Memory B cell (primary cell): ENCODE results near the gene DIP2C.
"Not testable (repeated sequence)": the region's sequence is repeated elsewhere in the genome, so short reads cannot be mapped to it uniquely, and the experiment has no call there.

Source experiments
- ATAC-seq: fragments of 150-1000 bp; cut with Tn5 transposase; 2 replicates; pipeline ENCODE4 v1.10.0; 2021; ENCODE audit warnings: low read depth, mild to moderate bottlenecking, moderate library complexity
- DNase-seq, 2 donors: peaks; one replicate each; pipeline ENCODE4 v3.0.0; 2022; ENCODE audit warnings: low spot score in 2 of 2
- H3K27ac Mint-ChIP-seq: one replicate; pipeline ENCODE4 v1.8.0; 2022; ENCODE audit warnings: mild to moderate bottlenecking, moderate library complexity, mixed read lengths
- H3K27me3 Mint-ChIP-seq: one replicate; pipeline ENCODE4 v1.8.0; 2022; ENCODE audit warnings: mixed read lengths
- H3K36me3 Mint-ChIP-seq: one replicate; pipeline ENCODE4 v1.8.0; 2022; ENCODE audit warnings: mild to moderate bottlenecking, mixed read lengths
- H3K4me1 Mint-ChIP-seq: one replicate; pipeline ENCODE4 v1.8.0; 2022; ENCODE audit warnings: mixed read lengths
- H3K4me3 Mint-ChIP-seq: one replicate; pipeline ENCODE4 v1.8.0; 2022; ENCODE audit warnings: mild to moderate bottlenecking, moderate library complexity, mixed read lengths
- H3K9me3 Mint-ChIP-seq: one replicate; pipeline ENCODE4 v1.8.0; 2022; ENCODE audit warnings: mixed read lengths

DIP2C gene

DNA sequence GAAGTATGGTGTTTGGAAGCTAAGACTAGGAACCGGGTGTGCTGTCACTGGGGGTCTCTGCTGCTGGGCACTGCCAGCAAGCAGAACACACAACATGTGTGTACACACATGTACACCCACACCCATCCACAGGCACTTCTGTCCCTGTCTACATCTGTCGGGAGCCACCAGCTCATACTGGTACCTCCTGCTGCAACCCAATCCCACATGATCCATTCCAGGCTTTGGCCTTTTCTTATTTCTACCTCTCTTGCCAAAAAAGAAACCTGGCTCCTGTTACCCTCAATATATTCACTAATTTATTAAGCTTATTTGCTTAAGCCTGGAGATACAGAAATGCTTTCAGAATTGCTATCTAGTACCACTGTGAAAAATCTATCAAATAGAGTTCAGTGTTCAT, 246.0 kb downstream of the DIP2C start:
- no peak for DNase-seq

DNA sequence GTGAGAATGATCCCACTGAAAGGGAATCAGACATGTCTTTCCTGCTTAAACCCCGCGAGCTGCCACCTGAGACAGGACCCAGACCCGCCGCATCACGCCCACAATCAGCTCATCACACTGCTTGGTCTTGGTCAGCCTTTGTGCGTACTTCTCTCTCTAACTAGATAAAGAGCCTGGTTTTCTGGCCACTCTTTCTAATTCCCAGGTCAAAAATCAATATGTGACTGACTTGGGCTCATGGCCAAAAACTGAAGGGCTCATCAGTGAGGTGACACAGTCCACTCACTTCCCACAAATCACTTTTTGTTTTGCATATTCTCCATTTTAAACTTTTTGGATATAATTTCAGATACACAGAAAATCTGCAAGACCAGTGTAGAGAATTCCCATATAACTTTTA, 247.3 kb downstream of the DIP2C start:
- ATAC-seq, result no peak
- Mint-ChIP-seq H3K4me3 (no peak overlapping the region), H3K4me1 (no peaks in the 10 kb centered on the region), H3K9me3 (peaks cover 2% of the 10 kb centered on the region), H3K36me3 (peaks cover 8% of the 10 kb centered on the region), H3K27me3 (peaks cover 7% of the 10 kb centered on the region), H3K27ac (no peak overlapping the region)
- DNase-seq, result no peak

More for the DNA sequence above, 246.0 kb downstream of the DIP2C start:
- no peak overlapping the region for H3K27ac Mint-ChIP-seq
- peaks cover 7% of the 10 kb centered on the region for H3K27me3 Mint-ChIP-seq
- peaks cover 5% of the 10 kb centered on the region for H3K36me3 Mint-ChIP-seq
- H3K4me1 Mint-ChIP-seq, result no peaks in the 10 kb centered on the region
- ATAC-seq, result no peak
- no peak overlapping the region for H3K4me3 Mint-ChIP-seq
- no peaks in the 10 kb centered on the region for H3K9me3 Mint-ChIP-seq

DNA sequence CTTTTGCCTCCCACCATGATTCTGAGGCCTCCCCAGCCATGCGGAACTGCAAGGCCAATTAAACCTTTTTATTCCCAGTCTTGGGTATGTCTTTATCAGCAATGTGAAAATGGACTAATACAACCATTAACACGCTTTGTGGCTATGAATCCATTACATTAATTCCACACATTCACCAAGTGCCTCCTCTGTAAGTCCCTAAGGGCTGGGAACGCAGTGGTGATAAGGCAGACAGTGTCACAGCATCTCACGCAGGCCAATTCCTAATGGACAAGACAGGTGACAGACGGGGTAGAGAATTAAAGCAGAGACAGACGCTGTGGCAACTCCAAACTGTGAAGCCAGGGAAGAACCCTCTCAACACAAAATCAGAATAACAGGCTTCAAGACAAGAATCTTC, 247.8 kb downstream of the DIP2C start:
- Mint-ChIP-seq H3K4me3 (no peak overlapping the region), H3K9me3 (peaks cover 4% of the 10 kb centered on the region), H3K4me1 (no peaks in the 10 kb centered on the region), H3K27ac (no peak overlapping the region), H3K36me3 (peaks cover 9% of the 10 kb centered on the region), H3K27me3 (peaks cover 7% of the 10 kb centered on the region)
- ATAC-seq, result no peak
- DNase-seq, result no peak

DNA sequence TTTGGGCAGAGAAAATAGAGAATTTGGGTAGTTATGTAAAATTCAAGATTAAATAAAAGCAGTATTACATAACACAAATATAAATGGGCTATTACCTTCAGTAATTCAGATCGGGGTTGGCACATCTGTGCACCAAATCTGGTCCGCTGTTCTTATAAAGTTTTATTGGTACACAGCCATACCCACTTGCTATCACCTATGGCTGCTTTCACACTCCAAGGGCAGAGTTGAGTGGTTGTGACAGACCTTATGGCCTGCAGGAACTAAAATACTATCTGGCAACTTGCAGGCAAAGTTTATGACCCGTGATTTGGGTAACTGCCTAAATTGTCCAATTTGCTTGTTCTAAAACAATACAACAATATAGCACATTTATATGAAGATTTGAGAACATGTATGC, 249.3 kb downstream of the DIP2C start:
- Mint-ChIP-seq H3K4me3 (no peak overlapping the region), H3K27ac (no peak overlapping the region), H3K36me3 (peaks cover 9% of the 10 kb centered on the region), H3K4me1 (no peaks in the 10 kb centered on the region), H3K9me3 (peaks cover 4% of the 10 kb centered on the region), H3K27me3 (peaks cover 7% of the 10 kb centered on the region)
- DNase-seq (no peak), ATAC-seq (no peak)

DNA sequence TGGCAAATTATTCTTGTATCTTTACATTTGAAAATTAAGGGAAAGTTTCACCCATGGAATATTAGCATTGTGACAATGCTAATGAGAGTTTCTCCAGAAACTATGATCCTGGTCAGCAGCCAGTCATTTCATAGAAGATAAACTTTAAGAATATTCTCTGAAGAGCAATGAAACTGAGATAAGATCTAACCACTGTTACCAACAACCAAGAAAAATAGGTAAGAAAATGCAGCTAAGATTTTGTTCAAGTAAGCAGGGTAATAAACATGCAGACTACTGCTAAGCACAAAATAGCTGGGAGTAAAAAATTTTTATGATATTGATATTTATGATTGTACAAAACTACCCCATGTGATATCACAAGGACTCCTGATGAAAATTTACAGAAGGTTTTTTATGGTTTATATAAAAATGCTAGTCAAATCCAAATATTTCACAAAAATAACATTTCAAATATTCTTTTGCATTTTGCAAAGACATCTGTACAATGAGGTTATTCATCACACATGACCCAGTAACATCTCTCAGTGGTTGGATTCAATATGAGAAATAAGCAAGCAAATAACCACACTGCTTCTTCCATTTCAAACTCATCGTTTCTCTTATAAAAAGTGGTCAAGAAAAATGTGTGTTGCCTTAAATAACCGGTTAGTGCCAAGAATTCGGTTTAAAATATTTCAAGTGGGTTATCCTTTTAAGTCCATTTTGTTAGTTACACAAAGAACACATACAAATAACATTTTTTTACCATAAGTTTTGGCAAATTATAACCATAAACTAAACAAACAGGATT, 251.6 kb downstream of the DIP2C start:
- H3K9me3 Mint-ChIP-seq, result peaks cover 4% of the 10 kb centered on the region
- H3K27ac Mint-ChIP-seq, result no peak overlapping the region
- ATAC-seq (no peak), DNase-seq (no peak)
- peaks cover 5% of the 10 kb centered on the region for H3K27me3 Mint-ChIP-seq
- no peak overlapping the region for H3K4me3 Mint-ChIP-seq
- peaks cover 9% of the 10 kb centered on the region for H3K36me3 Mint-ChIP-seq
- H3K4me1 Mint-ChIP-seq, result no peaks in the 10 kb centered on the region

DNA sequence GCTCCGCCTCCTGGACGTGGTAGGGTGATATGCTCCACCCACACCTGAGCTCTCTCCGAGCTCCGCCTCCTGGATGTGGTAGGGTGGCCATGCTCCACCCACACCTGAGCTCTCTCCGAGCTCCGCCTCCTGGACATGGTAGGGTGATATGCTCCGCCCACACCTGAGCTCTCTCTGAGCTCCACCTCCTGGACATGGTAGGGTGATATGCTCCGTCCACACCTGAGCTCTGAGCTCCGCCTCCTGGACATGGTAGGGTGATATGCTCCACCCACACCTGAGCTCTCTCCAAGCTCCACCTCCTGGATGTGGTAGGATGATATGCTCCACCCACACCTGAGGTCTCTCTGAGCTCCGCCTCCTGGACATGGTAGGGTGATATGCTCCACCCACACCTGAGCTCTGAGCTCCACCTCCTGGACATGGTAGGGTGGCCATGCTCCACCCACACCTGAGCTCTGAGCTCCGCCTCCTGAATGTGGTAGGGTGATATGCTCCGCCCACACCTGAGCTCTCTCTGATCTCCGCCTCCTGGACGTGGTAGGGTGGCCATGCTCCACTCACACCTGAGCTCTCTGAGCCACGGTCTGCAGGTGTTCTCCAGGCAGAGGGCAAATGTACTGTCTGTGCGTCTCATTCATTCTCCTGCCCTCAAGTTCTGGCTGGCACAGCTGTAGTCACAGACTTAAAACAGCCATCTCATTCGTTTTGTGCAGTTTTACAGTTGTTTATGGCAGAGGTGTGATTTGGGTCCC, 252.4 kb downstream of the DIP2C start:
- no peak overlapping the region for H3K27ac Mint-ChIP-seq
- H3K4me3 Mint-ChIP-seq, result no peak overlapping the region
- no peak for ATAC-seq

DNA sequence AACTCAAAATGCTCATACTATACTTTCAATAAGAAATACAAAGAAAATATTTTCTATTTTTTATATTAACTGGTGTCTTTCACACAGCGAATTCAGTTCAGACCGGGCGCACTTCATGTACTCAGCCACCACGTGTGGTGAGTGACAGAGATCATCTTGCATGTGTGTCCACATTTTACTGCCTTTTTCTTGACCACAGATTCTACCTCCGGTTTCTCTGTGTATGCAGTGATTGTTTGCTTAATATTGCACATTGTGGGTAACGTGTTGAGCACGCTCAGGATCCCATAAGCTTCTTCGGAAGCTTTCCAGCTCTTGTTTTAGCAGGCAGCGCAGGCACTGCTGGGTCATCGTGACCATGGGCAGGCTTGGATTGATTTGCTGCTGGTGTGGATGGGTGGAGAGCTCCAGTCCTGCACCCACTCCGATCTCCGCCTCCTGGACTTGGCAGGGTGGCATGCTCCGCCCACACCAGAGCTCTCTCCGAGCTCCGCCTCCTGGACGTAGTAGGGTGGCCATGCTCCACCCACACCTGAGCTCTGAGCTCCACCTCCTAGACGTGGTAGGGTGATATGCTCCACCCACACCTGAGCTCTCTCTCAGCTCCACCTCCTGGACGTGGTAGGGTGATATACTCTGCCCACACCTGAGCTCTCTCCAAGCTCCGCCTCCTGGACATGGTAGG, 253.3 kb downstream of the DIP2C start:
- peaks cover 1% of the 10 kb centered on the region for H3K27me3 Mint-ChIP-seq
- H3K36me3 Mint-ChIP-seq, result peaks cover 11% of the 10 kb centered on the region
- no peak for DNase-seq
- no peak for ATAC-seq
- H3K27ac Mint-ChIP-seq, result no peak overlapping the region
- no peak overlapping the region for H3K4me3 Mint-ChIP-seq
- H3K9me3 Mint-ChIP-seq, result peaks cover 4% of the 10 kb centered on the region
- no peaks in the 10 kb centered on the region for H3K4me1 Mint-ChIP-seq

More for the DNA sequence above, 252.4 kb downstream of the DIP2C start:
- Mint-ChIP-seq H3K4me1 (no peaks in the 10 kb centered on the region), H3K36me3 (peaks cover 11% of the 10 kb centered on the region), H3K27me3 (peaks cover 5% of the 10 kb centered on the region), H3K9me3 (peaks cover 4% of the 10 kb centered on the region)
- DNase-seq, result no peak

DNA sequence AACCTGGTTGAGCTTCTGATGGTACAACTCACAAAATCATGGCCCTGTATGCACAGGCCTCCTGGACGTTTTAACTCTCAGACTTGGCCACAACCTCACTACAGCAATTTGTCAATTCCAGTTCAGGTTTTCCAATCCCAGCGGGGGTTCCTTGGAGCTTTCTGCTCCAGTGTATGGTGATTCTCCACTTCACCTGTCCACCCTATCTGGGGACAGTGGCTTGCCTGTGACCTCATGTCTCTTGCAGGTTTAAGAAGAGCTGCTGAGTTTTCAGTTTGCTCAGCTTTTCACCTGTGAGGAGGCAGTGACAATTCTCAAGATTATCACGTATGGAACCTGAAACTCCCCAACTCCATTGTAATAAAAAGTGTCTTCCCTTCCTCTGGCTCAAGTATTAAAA, 254.1 kb downstream of the DIP2C start:
- no peak overlapping the region for H3K4me3 Mint-ChIP-seq
- H3K4me1 Mint-ChIP-seq, result no peaks in the 10 kb centered on the region
- H3K27me3 Mint-ChIP-seq, result peaks cover 1% of the 10 kb centered on the region
- no peak for ATAC-seq
- no peak overlapping the region for H3K27ac Mint-ChIP-seq
- H3K36me3 Mint-ChIP-seq, result peaks cover 11% of the 10 kb centered on the region
- no peak for DNase-seq
- H3K9me3 Mint-ChIP-seq, result peaks cover 4% of the 10 kb centered on the region

DNA sequence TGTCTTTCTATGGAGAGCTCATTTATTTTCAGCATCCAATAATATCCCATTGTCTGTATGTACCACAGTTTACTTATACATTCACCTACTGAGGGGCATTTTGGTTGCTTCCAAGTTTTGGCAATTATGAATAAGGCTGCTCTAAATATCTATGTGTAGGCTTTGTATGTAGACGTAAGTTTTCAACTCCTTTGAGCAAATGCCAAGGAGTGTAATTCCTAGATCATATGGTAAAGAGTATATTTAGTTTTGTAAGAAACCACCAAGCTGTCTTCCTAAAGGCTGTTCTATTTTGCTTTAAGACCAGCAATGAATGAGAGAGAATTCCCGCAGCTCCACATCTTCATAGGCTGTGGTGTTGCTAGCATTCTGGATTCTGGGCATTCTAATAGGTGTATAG, 259.8 kb downstream of the DIP2C start:
- Mint-ChIP-seq H3K27me3 (peaks cover 12% of the 10 kb centered on the region), H3K36me3 (peaks cover 4% of the 10 kb centered on the region), H3K4me3 (no peak overlapping the region), H3K9me3 (no peaks in the 10 kb centered on the region), H3K4me1 (no peaks in the 10 kb centered on the region), H3K27ac (no peak overlapping the region)
- ATAC-seq (no peak), DNase-seq (no peak)

DNA sequence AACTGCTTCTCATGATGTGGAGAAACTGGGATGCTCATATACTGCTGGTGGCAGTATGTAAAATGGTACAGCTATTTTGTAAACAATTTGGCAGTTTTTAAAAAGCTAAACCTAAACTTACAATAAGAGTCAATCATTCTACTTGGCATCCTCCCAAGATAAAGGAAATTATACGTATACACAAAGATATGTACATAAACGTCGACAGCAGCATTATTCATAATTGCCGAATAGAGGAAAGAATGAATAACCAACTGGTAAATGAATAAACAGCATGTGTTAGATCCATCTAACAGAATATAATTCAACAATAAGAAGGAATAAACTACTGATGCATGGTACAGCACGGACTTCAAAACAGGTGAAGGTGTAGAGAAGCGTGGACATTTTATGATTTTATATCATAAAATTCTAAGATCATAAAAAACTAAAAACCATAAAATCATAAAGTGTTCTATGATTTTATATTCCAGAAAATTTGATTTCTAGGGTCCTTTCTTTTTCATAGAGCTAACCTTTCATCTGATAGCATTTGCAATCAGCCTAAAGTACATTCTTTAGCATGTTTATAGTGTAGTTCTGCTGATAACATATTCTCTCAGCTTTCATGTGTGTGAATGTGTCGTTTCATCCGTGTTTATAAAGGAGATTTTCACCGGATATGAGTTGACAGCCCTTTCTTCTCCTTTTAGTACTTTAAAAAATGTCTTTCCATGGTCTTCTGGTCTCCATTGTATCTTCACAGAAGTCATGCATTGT, 261.5 kb downstream of the DIP2C start:
- Mint-ChIP-seq H3K4me3 (no peak overlapping the region), H3K4me1 (no peaks in the 10 kb centered on the region), H3K36me3 (peaks cover 4% of the 10 kb centered on the region), H3K9me3 (no peaks in the 10 kb centered on the region), H3K27ac (no peak overlapping the region), H3K27me3 (peaks cover 13% of the 10 kb centered on the region)
- ATAC-seq, result no peak
- DNase-seq, result no peak

DNA sequence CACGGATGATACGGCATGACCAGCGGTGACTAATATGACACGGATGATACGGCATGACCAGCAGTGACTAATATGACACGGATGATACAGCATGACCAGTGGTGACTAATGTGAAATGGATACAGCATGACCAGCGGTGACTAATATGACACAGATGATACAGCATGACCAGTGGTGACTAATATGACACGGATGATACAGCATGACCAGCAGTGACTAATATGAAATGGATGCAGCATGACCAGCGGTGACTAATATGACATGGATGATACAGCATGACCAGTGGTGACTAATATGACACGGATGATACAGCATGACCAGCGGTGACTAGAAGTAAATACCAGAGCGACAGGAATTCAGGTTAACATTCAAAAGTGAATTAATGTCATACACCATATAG, 264.1 kb downstream of the DIP2C start:
- H3K27ac Mint-ChIP-seq, H3K4me1 Mint-ChIP-seq, H3K4me3 Mint-ChIP-seq, DNase-seq, H3K36me3 Mint-ChIP-seq, H3K9me3 Mint-ChIP-seq, ATAC-seq: not testable (repeated sequence)
- H3K27me3 Mint-ChIP-seq, result peaks cover 13% of the 10 kb centered on the region

DNA sequence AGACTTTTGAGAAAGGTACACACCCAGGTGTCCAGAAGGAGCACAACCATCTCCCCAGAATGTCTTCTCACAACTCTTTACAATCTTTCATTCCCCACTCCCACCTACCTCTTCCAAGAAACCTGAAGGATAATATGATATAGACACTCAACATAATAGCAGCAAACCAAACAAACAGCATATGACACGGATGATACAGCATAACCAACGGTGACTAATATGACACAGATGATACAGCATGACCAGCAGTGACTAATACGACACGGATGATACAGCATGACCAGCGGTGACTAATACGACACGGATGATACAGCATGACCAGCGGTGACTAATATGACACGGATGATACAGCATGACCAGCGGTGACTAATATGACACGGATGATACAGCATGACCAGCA, 264.7 kb downstream of the DIP2C start:
- not testable (repeated sequence) for H3K27ac Mint-ChIP-seq, DNase-seq, H3K4me3 Mint-ChIP-seq, ATAC-seq, H3K4me1 Mint-ChIP-seq, H3K9me3 Mint-ChIP-seq, H3K36me3 Mint-ChIP-seq
- peaks cover 13% of the 10 kb centered on the region for H3K27me3 Mint-ChIP-seq

DNA sequence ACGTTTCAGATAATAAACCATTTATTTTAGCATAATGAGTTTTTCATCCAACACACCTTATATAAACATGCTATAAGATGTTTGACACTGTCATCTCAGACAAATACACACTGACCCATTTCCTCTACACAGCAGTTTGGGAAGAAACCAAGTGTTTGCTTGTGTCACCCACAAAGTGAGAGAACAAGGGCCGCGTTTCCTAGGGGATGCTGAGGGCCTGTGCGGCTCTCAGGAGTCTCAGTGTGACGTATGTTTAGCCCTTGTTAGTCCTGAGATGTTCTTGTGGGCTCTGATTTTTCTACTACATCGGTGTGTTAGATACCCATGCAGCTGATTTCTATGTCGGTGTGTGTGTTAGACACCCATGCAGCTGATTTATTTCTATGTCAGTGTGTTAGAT, 266.3 kb downstream of the DIP2C start:
- Mint-ChIP-seq H3K27ac (no peak overlapping the region), H3K4me3 (no peak overlapping the region), H3K9me3 (no peaks in the 10 kb centered on the region), H3K4me1 (no peaks in the 10 kb centered on the region), H3K36me3 (no peaks in the 10 kb centered on the region), H3K27me3 (peaks cover 9% of the 10 kb centered on the region)
- no peak for DNase-seq
- no peak for ATAC-seq

DNA sequence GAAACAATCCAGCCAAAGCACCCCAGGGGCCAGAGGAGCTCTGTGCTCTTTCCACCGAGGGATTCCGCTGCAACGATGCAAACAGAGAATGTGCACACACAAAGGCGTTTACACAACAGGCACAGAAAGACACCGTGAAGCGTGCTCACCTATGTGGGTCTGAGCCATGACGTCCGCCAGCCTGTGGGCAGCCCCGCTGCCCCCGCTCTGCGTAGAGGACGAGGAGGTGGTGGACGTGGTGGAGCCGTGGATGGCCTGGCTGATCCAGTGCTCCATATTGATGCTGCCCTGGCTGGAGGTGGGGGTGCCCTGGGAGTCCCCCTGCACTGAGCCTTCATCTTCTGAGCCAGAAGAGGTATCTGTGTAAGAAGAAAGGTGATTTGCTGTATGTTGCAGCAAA, 266.8 kb downstream of the DIP2C start:
- Mint-ChIP-seq H3K4me1 (no peaks in the 10 kb centered on the region), H3K27ac (no peak overlapping the region)
- ATAC-seq, result no peak

More for the DNA sequence above, 266.8 kb downstream of the DIP2C start:
- H3K9me3 Mint-ChIP-seq, result no peaks in the 10 kb centered on the region
- peaks cover 9% of the 10 kb centered on the region for H3K27me3 Mint-ChIP-seq
- no peak for DNase-seq
- H3K36me3 Mint-ChIP-seq, result no peaks in the 10 kb centered on the region
- no peak overlapping the region for H3K4me3 Mint-ChIP-seq
